CD14-positive monocyte (primary cell): ENCODE data around the gene TXNRD1. TPM values are rescaled to one million over a fixed set of nuclear protein-coding genes. Genes with fewer than 3 reads are reported as not detected.
A peak's percentile ranks its signal among the peaks of the same experiment; 100 is the strongest.

ENCODE experiments used
- DNase-seq, 3 donors: peaks; one replicate each; pipeline ENCODE4 v3.0.0-alpha.2; 2011 to 2022
- H2AFZ ChIP-seq: 2 replicates; pipeline ENCODE4 v1.6.0; 2012; ENCODE audit warnings: mild to moderate bottlenecking, low read depth, low read length, inconsistent platforms; ENCODE audit not compliant: insufficient read depth, poor library complexity, severe bottlenecking
- H3K27ac ChIP-seq, 2 donors: 1 replicate in 1 of 2; 2 replicates in 1 of 2; pipeline ENCODE4 v1.5.1; 2012 to 2013; ENCODE audit warnings: low read length in 2 of 2, control low read depth in 1 of 2, inconsistent platforms in 1 of 2, low read depth in 1 of 2, mild to moderate bottlenecking in 1 of 2
- H3K27me3 ChIP-seq, 2 donors: one replicate each; pipeline versions ENCODE4 v1.6.0 to v1.6.1; 2011 to 2013; ENCODE audit warnings: low read length in 2 of 2; ENCODE audit not compliant: control insufficient read depth in 2 of 2, insufficient read depth in 2 of 2
- H3K36me3 ChIP-seq, 2 donors: replicated peaks in 1 of 2; 1 replicate in 1 of 2; 2 replicates in 1 of 2; pipeline versions ENCODE4 v1.5.1 to v1.6.1; 2012 to 2013; ENCODE audit warnings: low read length in 2 of 2, control low read depth in 1 of 2, inconsistent platforms in 1 of 2, mild to moderate bottlenecking in 1 of 2; ENCODE audit not compliant: insufficient read depth in 2 of 2, control insufficient read depth in 1 of 2
- H3K4me1 ChIP-seq, 2 donors: 1 replicate in 1 of 2; 2 replicates in 1 of 2; pipeline versions ENCODE4 v1.5.1 to v1.6.1; 2012 to 2013; ENCODE audit warnings: low read length in 2 of 2, control low read depth in 1 of 2, inconsistent platforms in 1 of 2, mild to moderate bottlenecking in 1 of 2, moderate library complexity in 1 of 2; ENCODE audit not compliant: insufficient read depth in 2 of 2, control insufficient read depth in 1 of 2
- H3K4me2 ChIP-seq: replicated peaks from 2 replicates; pipeline ENCODE3; 2012; ENCODE audit warnings: low read length, moderate library complexity, mild to moderate bottlenecking; ENCODE audit not compliant: poor library complexity, severe bottlenecking; ENCODE audit errors: extremely low read depth
- H3K4me3 ChIP-seq, 3 experiments: fragments of 200-600 bp in 1 of 3; sonication (generic) in 1 of 3; replicated peaks in 1 of 3; 1 replicate in 2 of 3; 2 replicates in 1 of 3; pipeline ENCODE4 v1.5.1; 2011 to 2013; ENCODE audit warnings: low read length in 3 of 3, mild to moderate bottlenecking in 3 of 3, control low read depth in 2 of 3, low read depth in 2 of 3, inconsistent platforms in 1 of 3, moderate library complexity in 1 of 3
- H3K79me2 ChIP-seq: 2 replicates; pipeline ENCODE4 v1.6.0; 2012; ENCODE audit warnings: mild to moderate bottlenecking, control low read depth, inconsistent platforms, low read length, moderate library complexity; ENCODE audit not compliant: insufficient read depth
- H3K9ac ChIP-seq: 2 replicates; pipeline ENCODE4 v1.6.0; 2017; ENCODE audit warnings: low read length, mild to moderate bottlenecking; ENCODE audit not compliant: insufficient read depth, poor library complexity, severe bottlenecking
- H3K9me3 ChIP-seq, 2 donors: replicated peaks in 1 of 2; 1 replicate in 1 of 2; 2 replicates in 1 of 2; pipeline versions ENCODE4 v1.5.1 to v1.6.1; 2012 to 2013; ENCODE audit warnings: low read length in 2 of 2, control low read depth in 1 of 2; ENCODE audit not compliant: control insufficient read depth in 1 of 2, insufficient read depth in 1 of 2
- H4K20me1 ChIP-seq: 2 replicates; pipeline ENCODE4 v1.6.0; 2012; ENCODE audit warnings: mild to moderate bottlenecking, low read length, control low read depth, moderate library complexity; ENCODE audit not compliant: insufficient read depth
- H3K27ac Mint-ChIP-seq, 7 donors: one replicate each; pipeline ENCODE4 v1.8.0; 2020; ENCODE audit warnings: mild to moderate bottlenecking in 7 of 7, mixed read lengths in 7 of 7, moderate library complexity in 6 of 7, inconsistent platforms in 2 of 7
- H3K27me3 Mint-ChIP-seq, 3 donors: one replicate each; pipeline ENCODE4 v1.8.0; 2021 to 2022; ENCODE audit warnings: low read depth in 3 of 3, mild to moderate bottlenecking in 3 of 3, mixed read lengths in 3 of 3, moderate library complexity in 3 of 3, inconsistent platforms in 1 of 3
- H3K36me3 Mint-ChIP-seq, 2 donors: one replicate each; pipeline ENCODE4 v1.8.0; 2020; ENCODE audit warnings: mixed read lengths in 2 of 2, inconsistent platforms in 1 of 2, mild to moderate bottlenecking in 1 of 2
- H3K4me1 Mint-ChIP-seq: one replicate; pipeline ENCODE4 v1.8.0; 2020; ENCODE audit warnings: mild to moderate bottlenecking, mixed read lengths
- H3K4me3 Mint-ChIP-seq, 2 donors: one replicate each; pipeline ENCODE4 v1.8.0; 2020; ENCODE audit warnings: mild to moderate bottlenecking in 2 of 2, mixed read lengths in 2 of 2, moderate library complexity in 1 of 2
- H3K9me3 Mint-ChIP-seq, 7 donors: one replicate each; pipeline ENCODE4 v1.8.0; 2020 to 2022; ENCODE audit warnings: mixed read lengths in 7 of 7, mild to moderate bottlenecking in 6 of 7, moderate library complexity in 6 of 7, inconsistent platforms in 2 of 7
- CTCF ChIP-seq: fragments of 200-600 bp; IDR thresholded peaks from one replicate; pipeline ENCODE4 v1.8.0; 2022; ENCODE audit warnings: antibody characterized with exemption, mild to moderate bottlenecking
- WGBS: methylation state at CpG from one replicate; pipeline ENCODE4 v1.1.5; 2013; ENCODE audit warnings: missing lambda C conversion rate; ENCODE audit not compliant: insufficient coverage; 5-methylcytosine and 5-hydroxymethylcytosine counted together
- intact Hi-C, 2 donors: fragments of 100-400 bp; cut with micrococcal nuclease; formaldehyde crosslinking; loops; one replicate each; pipeline versions ENCODE4 v1.15.0 to v1.15.1; 2023
- polyA plus RNA-seq, 3 donors: library from polyadenylated mRNA; depleted of rRNA in 1 of 3; unstranded in 2 of 3; stranded (reverse) in 1 of 3; fragments of 300-500 nt in 2 of 3; fragments of >200 nt in 1 of 3; fragmentation: Illumina TruSeq in 2 of 3; gene quantifications; 1 replicate in 2 of 3; 2 replicates in 1 of 3; pipeline ENCODE4 v1.2.3, GENCODE V29; 2012 to 2021

Gene TXNRD1
- polyA plus RNA-seq, 3 donors = 26.9 to 46.1 (median 29.2) TPM

GRCh38 chr12:104175726-104176247 lies 39.8 kb upstream of the TXNRD1 start:
- DNase-seq = no peak
- peaks cover 0 to 2% (median 0%) of the 10 kb centered on the region in 7 donors for H3K9me3 Mint-ChIP-seq
- Histone ChIP-seq H4K20me1 (no peaks in the 10 kb centered on the region), H3K79me2 (no peaks in the 10 kb centered on the region), H3K9ac (no peak overlapping the region), H3K4me1 (peaks cover 13 to 16% of the 10 kb centered on the region in 2 donors), H3K4me2 (no peak overlapping the region), H3K27me3 (no peaks in the 10 kb centered on the region), H3K36me3 (no peaks in the 10 kb centered on the region), H3K27ac (no peak overlapping the region), H3K9me3 (no peaks in the 10 kb centered on the region), H3K4me3 (no peak overlapping the region), H2AFZ (no peak overlapping the region)
- no peak overlapping the region for H3K4me3 Mint-ChIP-seq
- peaks cover 19% of the 10 kb centered on the region for H3K4me1 Mint-ChIP-seq
- TF ChIP-seq CTCF = no peak
- H3K36me3 Mint-ChIP-seq = no peaks in the 10 kb centered on the region
- peaks cover 0 to 2% (median 0%) of the 10 kb centered on the region in 3 donors for H3K27me3 Mint-ChIP-seq
- 96% methylated on average over 5 of the region's 10 CpGs for WGBS
- H3K27ac Mint-ChIP-seq = no peak overlapping the region
- intact Hi-C loops = no loop called here

GRCh38 chr12:104177336-104177662 lies 38.3 kb upstream of the TXNRD1 start:
- no peaks in the 10 kb centered on the region for H3K36me3 ChIP-seq
- no peaks in the 10 kb centered on the region for H3K36me3 Mint-ChIP-seq
- DNase-seq = no peak
- no peak overlapping the region for H3K9ac ChIP-seq
- H3K79me2 ChIP-seq = no peaks in the 10 kb centered on the region
- H3K27ac ChIP-seq = no peak overlapping the region
- H3K4me3 ChIP-seq = no peak overlapping the region
- peaks cover 19% of the 10 kb centered on the region for H3K4me1 Mint-ChIP-seq
- TF ChIP-seq CTCF = no peak
- no peaks in the 10 kb centered on the region for H3K9me3 ChIP-seq
- no CpG with 5 or more reads among the region's 2 CpGs for WGBS
- H3K4me1 ChIP-seq = peaks cover 13 to 16% of the 10 kb centered on the region in 2 donors
- peak overlapping the region in 1 of 2 donors; percentile 68 for H3K4me3 Mint-ChIP-seq
- intact Hi-C loops = no loop called here
- no peak overlapping the region for H3K4me2 ChIP-seq
- peak overlapping the region in 1 of 7 donors; percentile 11 for H3K27ac Mint-ChIP-seq
- H3K27me3 ChIP-seq = no peaks in the 10 kb centered on the region
- no peak overlapping the region for H2AFZ ChIP-seq
- peaks cover 0 to 2% (median 0%) of the 10 kb centered on the region in 3 donors for H3K27me3 Mint-ChIP-seq
- H3K9me3 Mint-ChIP-seq = peaks cover 0 to 3% (median 0%) of the 10 kb centered on the region in 7 donors
- no peaks in the 10 kb centered on the region for H4K20me1 ChIP-seq
